Suprapubic skin (tissue), 4 donors: ENCODE measurements around the gene RBM14. TPM values are rescaled to one million over a fixed set of nuclear protein-coding genes. Genes with fewer than 3 reads are reported as not detected.

Experiments
- DNase-seq, 2 donors: peaks; one replicate each; pipeline ENCODE4 v3.0.0-alpha.2; 2019; ENCODE audit warnings: low spot score in 2 of 2
- H3K27ac ChIP-seq: fragments of 200-600 bp; sonication (generic); one replicate; pipeline ENCODE4 v1.5.1; 2019
- H3K27me3 ChIP-seq: fragments of 200-600 bp; sonication (generic); one replicate; pipeline ENCODE4 v1.5.1; 2019
- H3K36me3 ChIP-seq: fragments of 200-600 bp; sonication (generic); one replicate; pipeline ENCODE4 v1.5.1; 2019
- H3K4me1 ChIP-seq: fragments of 200-600 bp; sonication (generic); one replicate; pipeline ENCODE4 v1.5.1; 2019
- H3K4me3 ChIP-seq: fragments of 200-600 bp; sonication (generic); one replicate; pipeline ENCODE4 v1.5.1; 2019; ENCODE audit warnings: mild to moderate bottlenecking
- H3K9me3 ChIP-seq: fragments of 200-600 bp; sonication (generic); one replicate; pipeline ENCODE4 v1.5.1; 2019
- CTCF ChIP-seq, 2 donors: fragments of 200-600 bp in 1 of 2; fragments of 450-650 bp in 1 of 2; sonication (generic) in 1 of 2; IDR thresholded peaks; one replicate each; pipeline ENCODE4 v1.5.1; 2016 to 2019; ENCODE audit warnings: antibody characterized with exemption in 2 of 2, mild to moderate bottlenecking in 1 of 2, moderate library complexity in 1 of 2
- EP300 ChIP-seq: sonication (generic); formaldehyde crosslinking; IDR thresholded peaks from one replicate; pipeline ENCODE4 v1.6.1; 2017; ENCODE audit warnings: antibody characterized with exemption
- POLR2A ChIP-seq, 2 donors: fragments of 450-650 bp; IDR thresholded peaks; one replicate each; pipeline ENCODE4 v1.6.1; 2017; ENCODE audit warnings: antibody characterized with exemption in 2 of 2, mild to moderate bottlenecking in 2 of 2, moderate library complexity in 2 of 2
- POLR2AphosphoS5 ChIP-seq, 3 donors: sonication (generic); formaldehyde crosslinking; IDR thresholded peaks; one replicate each; pipeline ENCODE4 v1.6.1; 2017; ENCODE audit warnings: antibody characterized with exemption in 3 of 3
- WGBS: methylation state at CpG from one replicate; pipeline ENCODE4 v1.1.5; 2018; 5-methylcytosine and 5-hydroxymethylcytosine counted together
- total RNA-seq, 4 donors: library from RNA; depleted of rRNA; stranded (reverse); fragments of >200 nt; gene quantifications; one replicate each; pipeline ENCODE4 v1.1.0, GENCODE V29; 2016

Gene RBM14
- total RNA-seq, 4 donors from 2014 or later, result 53.2 to 96.1 (median 84.5) TPM

GRCh38 chr11:66641834-66642233 is 25.4 kb downstream of the RBM14 start:
- Histone ChIP-seq H3K36me3 (peaks cover 56% of the 10 kb centered on the region), H3K4me1 (peaks cover 81% of the 10 kb centered on the region), H3K27ac (no peak overlapping the region), H3K9me3 (no peaks in the 10 kb centered on the region), H3K4me3 (peak overlapping the region; percentile 62), H3K27me3 (no peaks in the 10 kb centered on the region)
- no peak for DNase-seq
- TF ChIP-seq EP300 (no peak), POLR2A (IDR thresholded peaks at IDR 0.05) (no peak), POLR2AphosphoS5 (IDR thresholded peaks at IDR 0.05) (no peak), CTCF (IDR thresholded peaks at IDR 0.05) (no peak)
- WGBS, result 26% methylated on average over 3 of the region's 3 CpGs

- H3K9me3 ChIP-seq, result no peaks in the 10 kb centered on the region
- H3K27ac ChIP-seq, result no peak overlapping the region
- peaks cover 69% of the 10 kb centered on the region for H3K4me1 ChIP-seq
- H3K36me3 ChIP-seq, result peaks cover 75% of the 10 kb centered on the region
- 92% methylated on average over 19 of the region's 24 CpGs for WGBS
- H3K27me3 ChIP-seq, result no peaks in the 10 kb centered on the region
- no peak for TF ChIP-seq POLR2AphosphoS5 (IDR thresholded peaks at IDR 0.05)
- TF ChIP-seq EP300, result no peak
- TF ChIP-seq POLR2A (IDR thresholded peaks at IDR 0.05), result no peak
- no peak for TF ChIP-seq CTCF (IDR thresholded peaks at IDR 0.05)
- no peak for DNase-seq
- no peak overlapping the region for H3K4me3 ChIP-seq
Measured at GRCh38 chr11:66643745-66644437, 27.5 kb downstream of the RBM14 start.

- H3K4me1 ChIP-seq, result peaks cover 49% of the 10 kb centered on the region
- WGBS, result 72% methylated on average over 4 of the region's 4 CpGs
Measured at GRCh38 chr11:66646828-66647227, 30.4 kb downstream of the RBM14 start.

GRCh38 chr11:66649903-66650302 is 33.5 kb downstream of the RBM14 start:
- TF ChIP-seq CTCF (IDR thresholded peaks at IDR 0.05) (no peak), POLR2AphosphoS5 (IDR thresholded peaks at IDR 0.05) (no peak), POLR2A (IDR thresholded peaks at IDR 0.05) (no peak), EP300 (no peak)
- H3K9me3 ChIP-seq, result no peaks in the 10 kb centered on the region
- no peak overlapping the region for H3K27ac ChIP-seq
- DNase-seq, result no peak
- H3K27me3 ChIP-seq, result no peaks in the 10 kb centered on the region
- peaks cover 81% of the 10 kb centered on the region for H3K36me3 ChIP-seq
- 92% methylated on average over 5 of the region's 5 CpGs for whole genome bisulfite sequencing
- H3K4me1 ChIP-seq, result peaks cover 20% of the 10 kb centered on the region
- H3K4me3 ChIP-seq, result no peak overlapping the region

More at GRCh38 chr11:66646828-66647227, 30.4 kb downstream of the RBM14 start:
- no peak for DNase-seq
- Histone ChIP-seq H3K27ac (no peak overlapping the region), H3K27me3 (no peaks in the 10 kb centered on the region), H3K36me3 (peaks cover 81% of the 10 kb centered on the region), H3K9me3 (no peaks in the 10 kb centered on the region), H3K4me3 (no peak overlapping the region)
- TF ChIP-seq CTCF (IDR thresholded peaks at IDR 0.05), result no peak
- no peak for TF ChIP-seq POLR2A (IDR thresholded peaks at IDR 0.05)
- no peak for TF ChIP-seq EP300
- no peak for TF ChIP-seq POLR2AphosphoS5 (IDR thresholded peaks at IDR 0.05)

GRCh38 chr11:66651016-66651415 is 34.6 kb downstream of the RBM14 start:
- no peak for DNase-seq
- TF ChIP-seq POLR2AphosphoS5 (IDR thresholded peaks at IDR 0.05) (no peak), EP300 (no peak), CTCF (IDR thresholded peaks at IDR 0.05) (no peak), POLR2A (IDR thresholded peaks at IDR 0.05) (no peak)
- Histone ChIP-seq H3K36me3 (peaks cover 70% of the 10 kb centered on the region), H3K4me3 (no peak overlapping the region), H3K27ac (no peak overlapping the region), H3K9me3 (no peaks in the 10 kb centered on the region), H3K27me3 (no peaks in the 10 kb centered on the region), H3K4me1 (peaks cover 9% of the 10 kb centered on the region)
- WGBS, result 75% methylated on average over 2 of the region's 2 CpGs
